Choroid plexus epithelial cell (primary cell): Measurements from ENCODE around the gene KLHL17.

Source experiments
- DNase-seq: peaks from one replicate; pipeline ENCODE4 v3.0.0-alpha.2; 2010; ENCODE audit warnings: low read depth
- H3K4me3 ChIP-seq: 2 replicates; pipeline ENCODE4 v1.5.1; 2011; ENCODE audit warnings: low read depth, mild to moderate bottlenecking, control low read depth, low read length, moderate library complexity
- CTCF ChIP-seq: conservative IDR thresholded peaks from 2 replicates; pipeline ENCODE4 v1.5.1; 2011; ENCODE audit warnings: low read depth, mild to moderate bottlenecking, control low read depth, inconsistent platforms, low read length, moderate library complexity

Gene KLHL17

GRCh38 chr1:934991-935750, 25.2 kb upstream of the KLHL17 start:
- no peak for DNase-seq
- no peak for TF ChIP-seq CTCF
- H3K4me3 ChIP-seq: no peak overlapping the region

GRCh38 chr1:935751-936231, 24.6 kb upstream of the KLHL17 start:
- H3K4me3 ChIP-seq: no peak overlapping the region
- no peak for TF ChIP-seq CTCF
- DNase-seq: no peak

GRCh38 chr1:936348-937264, 23.8 kb upstream of the KLHL17 start:
- DNase-seq: no peak
- no peak for TF ChIP-seq CTCF
- H3K4me3 ChIP-seq: no peak overlapping the region

- no peak for DNase-seq
- no peak for TF ChIP-seq CTCF
These were observed 22.9 kb upstream of the KLHL17 start for GRCh38 chr1:937521-937920.

GRCh38 chr1:938088-938683, 22.2 kb upstream of the KLHL17 start:
- no peak overlapping the region for H3K4me3 ChIP-seq
- TF ChIP-seq CTCF: peak; percentile 42
- DNase-seq: peak; percentile 58

More at GRCh38 chr1:937521-937920, 22.9 kb upstream of the KLHL17 start:
- no peak overlapping the region for H3K4me3 ChIP-seq

- TF ChIP-seq CTCF: no peak
- DNase-seq: no peak
- no peak overlapping the region for H3K4me3 ChIP-seq
These were observed 21.5 kb upstream of the KLHL17 start for GRCh38 chr1:938711-939489.
